SH-SY5Y (cell line): ENCODE measurements around the gene PFKFB1.

Experiments used
- GATA2 ChIP-seq: IDR thresholded peaks from 2 replicates; pipeline ENCODE4 v1.6.1; 2011; ENCODE audit warnings: mild to moderate bottlenecking, low read depth, low read length
- GATA3 ChIP-seq: IDR thresholded peaks from 2 replicates; pipeline ENCODE4 v1.6.1; 2011; ENCODE audit warnings: low read depth, mild to moderate bottlenecking, low read length, moderate library complexity

DNA sequence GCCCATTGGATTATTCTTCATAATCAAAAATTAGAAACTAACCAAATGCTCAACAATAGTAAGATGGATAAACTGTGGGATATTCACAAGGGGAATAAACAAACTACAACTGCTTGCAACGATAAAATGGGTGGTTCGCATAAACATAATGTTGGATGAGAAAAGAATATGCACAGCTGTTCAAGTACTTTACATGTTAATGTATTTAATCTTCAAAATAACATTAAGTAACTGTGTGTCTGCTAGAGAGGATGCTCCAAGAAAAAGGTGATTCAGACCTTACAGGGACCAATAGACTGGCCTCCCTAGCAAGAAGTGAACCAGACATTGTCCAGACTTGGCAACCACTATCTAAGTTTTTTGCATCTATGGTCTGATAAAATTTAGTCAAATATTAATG lies 2.3 kb downstream of the PFKFB1 start:
- no peak for TF ChIP-seq GATA3
- no peak for TF ChIP-seq GATA2
